ENCODE measurements around the gene CEP112.
"Not testable (repeated sequence)": the region's sequence is repeated elsewhere in the genome, so short reads cannot be mapped to it uniquely, and the experiment has no call there.

The CEP112 gene

GRCh38 chr17:66149562-66149961 is 42.4 kb downstream of the CEP112 start:
- DNase-seq, result no peak

DNA sequence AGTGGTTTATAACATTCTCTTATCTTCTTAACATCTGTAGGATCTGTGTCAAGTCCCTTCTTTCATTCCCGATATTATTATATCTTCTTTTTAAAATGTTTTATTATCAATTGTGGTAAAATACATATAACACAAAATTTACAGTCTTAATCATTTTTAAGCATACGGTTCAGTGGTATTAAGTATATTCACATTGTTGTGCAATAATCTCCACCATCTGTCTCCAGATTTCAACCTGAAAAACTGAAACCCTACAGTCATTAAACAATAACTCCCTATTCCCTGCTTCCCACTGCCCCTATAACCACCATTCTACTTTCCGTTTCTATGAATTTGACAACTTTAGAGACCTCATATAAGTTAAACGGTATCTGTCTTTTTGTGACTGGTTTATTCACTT is 45.5 kb downstream of the CEP112 start:
- peak; percentile 20 to 83 for DNase-seq

- no peak for DNase-seq
Measured at GRCh38 chr17:66143657-66144282, 48.2 kb downstream of the CEP112 start.

DNA sequence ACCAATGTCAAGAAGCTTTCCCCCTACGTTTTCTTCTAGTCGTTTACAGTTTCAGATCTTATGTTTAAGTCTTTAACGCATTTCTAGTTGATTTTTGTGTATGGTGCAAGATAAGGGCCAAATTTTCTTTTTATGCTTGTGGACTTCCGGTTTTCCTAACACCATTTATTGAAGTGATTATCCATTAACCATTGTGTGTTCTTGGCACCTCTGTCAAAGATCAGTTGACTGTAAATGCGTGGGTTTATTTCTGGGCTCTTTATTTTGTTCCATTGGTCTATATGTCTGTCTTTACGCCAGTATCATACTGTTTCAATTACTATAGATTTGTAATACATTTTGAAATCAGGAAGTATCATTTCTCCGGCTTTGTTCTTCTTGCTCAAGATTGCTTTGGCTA is 49.5 kb downstream of the CEP112 start:
- no peak for DNase-seq

GRCh38 chr17:66138120-66138519 is 53.8 kb downstream of the CEP112 start:
- DNase-seq, result no peak

DNA sequence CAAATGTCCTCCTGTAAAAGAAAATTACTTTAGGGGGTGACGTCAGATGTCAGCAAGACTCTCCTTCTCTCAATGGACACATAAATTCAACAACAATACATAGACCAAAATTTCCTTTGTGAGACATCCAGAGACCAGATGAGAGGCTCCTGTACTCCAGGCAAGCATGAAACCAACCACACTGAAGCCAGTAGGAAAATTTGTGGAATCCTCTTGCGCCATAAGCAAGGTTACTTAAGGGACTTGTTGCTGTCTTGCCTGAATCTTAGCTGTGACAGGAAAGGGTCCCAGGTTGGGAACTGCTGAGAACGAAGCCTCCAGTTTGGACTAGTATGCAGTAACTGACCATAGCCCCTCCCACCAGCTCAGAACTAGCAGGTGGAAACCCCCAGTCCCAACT is 56.0 kb downstream of the CEP112 start:
- peak in 1 of 2 experiments; percentile 51 for DNase-seq

DNA sequence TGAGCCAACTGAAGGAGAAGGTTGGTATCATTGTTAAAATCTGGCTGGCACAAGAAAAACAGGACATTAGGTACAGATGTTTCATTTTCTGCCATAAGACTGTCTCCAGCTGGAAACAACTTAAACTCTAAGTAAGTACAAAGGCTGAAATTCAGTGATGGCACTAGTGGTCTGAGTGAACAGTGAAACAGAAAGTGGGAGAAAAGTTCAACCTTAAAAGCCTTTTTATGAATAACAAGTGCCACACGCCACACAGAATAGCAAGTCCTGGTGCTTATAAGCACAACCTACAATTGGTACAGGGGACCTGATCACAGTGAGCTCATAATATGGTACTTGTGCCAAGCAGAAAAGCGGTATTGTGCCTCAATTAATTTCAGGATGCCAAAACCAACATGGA is 56.7 kb downstream of the CEP112 start:
- DNase-seq, result no peak

DNA sequence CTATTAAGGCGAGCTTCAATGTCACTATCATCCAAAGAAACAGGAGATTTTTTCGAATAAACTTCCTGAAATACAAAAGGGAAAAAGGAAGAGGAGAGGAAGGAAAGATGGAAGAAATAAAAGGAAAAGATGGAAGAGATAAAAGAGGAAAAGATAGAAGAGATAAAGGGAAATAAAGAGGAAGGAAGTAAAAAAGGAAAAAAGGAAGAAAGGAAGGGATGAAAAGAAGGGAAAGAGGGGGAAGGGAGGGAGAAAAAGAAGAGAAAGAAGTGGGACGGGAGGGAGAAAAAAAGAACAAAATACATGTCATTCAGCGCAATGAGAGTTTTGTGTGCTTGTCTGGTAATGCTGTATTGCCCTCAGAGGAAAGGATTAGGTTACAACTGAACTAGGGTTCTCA is 62.2 kb downstream of the CEP112 start:
- DNase-seq, result no peak

DNA sequence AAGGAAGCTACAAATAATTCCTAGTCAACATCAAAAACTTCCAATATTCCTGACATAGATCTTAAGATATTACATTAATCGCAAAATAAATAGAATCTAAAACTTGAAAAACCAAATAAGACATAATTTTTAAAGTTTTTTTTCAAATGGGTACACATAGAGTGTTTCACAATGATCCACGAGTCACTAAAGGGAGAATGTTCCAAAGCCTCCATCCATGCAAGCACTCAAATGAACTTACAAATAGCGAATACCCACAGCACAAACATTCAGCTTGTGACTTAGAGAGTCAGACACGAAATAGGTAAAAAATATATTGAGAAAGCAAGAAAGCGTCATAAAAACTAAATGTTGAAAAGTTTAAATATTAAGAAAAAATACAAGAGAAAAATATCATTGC is 65.7 kb downstream of the CEP112 start:
- DNase-seq, result no peak

DNA sequence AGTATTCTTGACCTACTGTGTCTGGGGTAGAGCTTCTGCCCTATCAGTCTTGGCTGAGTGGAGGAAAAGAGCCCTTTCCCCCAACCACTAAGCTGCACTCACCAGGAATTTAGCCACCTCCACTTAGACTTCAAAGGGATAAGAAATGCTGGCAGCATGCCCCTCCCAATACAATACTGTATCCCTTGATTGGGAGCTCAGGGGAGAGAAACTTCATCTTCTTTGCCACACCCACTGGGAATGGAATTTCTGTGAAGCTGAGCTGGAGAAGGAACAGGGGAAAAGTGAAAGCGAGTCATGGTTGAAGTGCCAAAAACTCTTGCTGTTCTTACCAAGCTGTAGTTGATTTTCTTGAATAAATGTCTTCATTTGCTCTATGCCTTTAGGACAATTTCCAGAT is 68.8 kb downstream of the CEP112 start:
- DNase-seq, result peak in 1 of 2 experiments; percentile 15

DNA sequence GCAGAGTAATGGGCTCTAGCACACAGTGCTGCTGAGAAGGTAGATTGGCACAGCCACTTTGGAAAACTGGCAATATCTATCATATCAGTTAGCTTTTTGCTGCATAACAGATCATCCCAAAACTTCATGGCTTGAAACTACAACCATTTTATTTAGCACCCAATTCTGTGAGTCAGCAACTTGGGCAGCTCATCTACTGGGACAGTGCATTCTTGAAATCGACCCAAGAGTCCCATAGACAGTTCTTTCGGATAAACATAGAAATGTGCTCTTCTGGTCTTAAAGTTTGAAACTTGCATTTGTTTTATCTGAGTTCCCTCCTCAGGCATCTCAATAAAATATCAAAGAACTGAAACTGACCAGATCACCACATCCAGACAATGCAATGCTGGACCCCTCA is 76.7 kb downstream of the CEP112 start:
- DNase-seq, result no peak

- no peak for DNase-seq
Measured at GRCh38 chr17:66114609-66115008, 77.3 kb downstream of the CEP112 start.

GRCh38 chr17:66107731-66108130 is 84.2 kb downstream of the CEP112 start:
- no peak for DNase-seq

DNA sequence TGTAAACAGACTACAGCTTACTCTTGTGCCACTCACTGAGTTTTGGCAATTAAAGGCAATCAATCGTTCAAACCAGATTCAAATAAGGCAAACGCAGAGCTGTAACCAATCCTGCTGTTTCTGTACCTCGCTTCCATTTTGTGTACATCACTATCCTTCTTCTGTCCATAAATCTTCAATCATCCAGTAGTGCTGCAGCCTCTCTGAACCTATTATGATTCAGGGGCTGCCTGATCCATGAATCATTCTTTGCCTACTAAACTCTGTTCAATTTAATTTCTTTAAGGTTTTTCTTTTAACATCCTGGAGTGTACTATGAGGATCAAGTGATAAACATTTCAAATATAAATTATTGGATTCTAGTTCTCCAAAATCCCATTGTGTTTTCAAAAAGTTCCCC is 93.9 kb downstream of the CEP112 start:
- DNase-seq, result no peak

GRCh38 chr17:66094727-66095126 is 97.2 kb downstream of the CEP112 start:
- DNase-seq, result no peak

DNA sequence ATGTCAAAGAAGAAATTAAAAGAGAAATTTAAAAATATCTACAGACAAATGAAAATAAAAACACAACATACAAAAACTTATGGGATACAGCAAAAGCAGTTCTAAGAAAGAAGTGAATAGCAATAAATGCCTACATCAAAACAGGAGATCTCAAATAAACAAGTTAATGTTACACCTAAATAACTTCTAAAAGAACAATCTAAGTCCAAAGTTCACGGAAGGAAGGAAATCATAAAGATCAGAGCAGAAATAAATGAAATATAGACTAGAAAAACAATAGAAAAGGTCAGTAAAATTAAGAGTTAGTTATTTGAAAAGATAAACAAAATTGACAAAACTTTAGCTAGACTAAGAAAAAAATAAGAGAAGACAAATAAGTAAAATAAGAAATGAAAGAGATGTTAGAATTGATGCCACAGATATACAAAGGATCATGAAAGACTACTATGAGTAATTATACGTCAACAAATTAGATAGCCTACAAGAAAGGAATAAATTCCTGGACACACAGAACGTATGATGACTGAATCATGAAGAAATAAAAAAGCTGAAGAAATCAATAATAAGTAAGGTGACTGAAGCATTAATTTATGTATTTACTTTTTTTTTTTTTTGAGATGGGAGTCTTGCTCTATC is 100.4 kb downstream of the CEP112 start:
- DNase-seq, result no peak

DNA sequence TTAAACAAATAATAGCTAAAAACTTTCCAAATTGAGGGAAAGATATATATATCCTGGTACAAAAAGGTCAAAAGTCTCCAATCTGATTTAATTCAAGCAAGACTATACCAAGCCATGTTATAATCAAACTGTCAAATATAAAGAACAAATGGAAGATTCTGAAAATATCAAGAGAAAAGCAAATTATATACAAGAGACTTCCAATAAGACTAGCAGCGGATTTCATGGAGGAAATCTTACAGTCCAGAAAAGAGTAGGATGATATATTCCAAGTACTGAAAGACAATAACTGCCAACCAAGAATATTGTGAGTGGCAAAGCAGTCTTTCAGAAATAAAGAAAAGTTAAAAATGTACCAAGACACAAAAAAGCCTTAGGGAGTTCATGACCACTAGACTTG is 102.2 kb downstream of the CEP112 start:
- no peak for DNase-seq

DNA sequence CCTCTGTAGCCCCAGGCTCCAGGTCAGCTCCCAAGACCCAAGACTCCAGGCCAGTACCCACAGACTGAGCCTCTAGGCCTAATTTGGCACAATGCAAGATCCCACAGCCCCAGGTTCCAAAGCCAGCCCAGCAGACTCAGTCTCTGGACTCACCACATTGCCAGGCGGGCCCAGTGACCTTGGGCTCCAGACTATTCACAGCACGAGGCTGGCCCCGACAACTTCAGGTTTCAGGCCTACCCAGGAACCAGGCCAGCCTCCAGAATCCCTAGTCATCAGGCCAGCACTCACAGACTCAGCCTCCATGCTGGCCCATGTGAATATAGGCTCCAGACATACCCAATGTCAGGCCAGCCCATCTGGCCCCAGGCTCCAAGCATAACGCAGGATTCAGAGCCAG is 103.8 kb downstream of the CEP112 start:
- DNase-seq, result no peak

GRCh38 chr17:66087073-66087472 is 104.9 kb downstream of the CEP112 start:
- no peak for DNase-seq

- DNase-seq, result no peak
Measured at GRCh38 chr17:66085221-66085620, 106.7 kb downstream of the CEP112 start.

DNA sequence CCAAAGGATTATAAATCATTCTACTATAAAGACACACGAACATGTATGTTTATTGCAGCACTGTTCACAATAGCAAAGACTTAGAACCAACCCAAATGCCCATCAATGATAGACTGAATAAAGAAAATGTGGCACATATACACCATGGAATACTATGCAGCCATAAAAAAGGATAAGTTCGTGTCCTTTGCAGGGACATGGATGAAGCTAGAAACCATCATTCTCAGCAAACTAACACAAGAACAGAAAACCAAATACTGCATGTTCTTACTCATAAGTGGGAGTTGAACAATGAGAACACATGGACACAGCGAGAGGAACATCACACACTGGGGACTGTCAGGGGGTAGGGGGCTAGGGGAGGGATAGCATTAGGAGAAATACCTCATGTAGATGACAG is 111.3 kb downstream of the CEP112 start:
- DNase-seq, result not testable (repeated sequence)

GRCh38 chr17:66076546-66077190 is 115.3 kb downstream of the CEP112 start:
- no peak for DNase-seq

DNA sequence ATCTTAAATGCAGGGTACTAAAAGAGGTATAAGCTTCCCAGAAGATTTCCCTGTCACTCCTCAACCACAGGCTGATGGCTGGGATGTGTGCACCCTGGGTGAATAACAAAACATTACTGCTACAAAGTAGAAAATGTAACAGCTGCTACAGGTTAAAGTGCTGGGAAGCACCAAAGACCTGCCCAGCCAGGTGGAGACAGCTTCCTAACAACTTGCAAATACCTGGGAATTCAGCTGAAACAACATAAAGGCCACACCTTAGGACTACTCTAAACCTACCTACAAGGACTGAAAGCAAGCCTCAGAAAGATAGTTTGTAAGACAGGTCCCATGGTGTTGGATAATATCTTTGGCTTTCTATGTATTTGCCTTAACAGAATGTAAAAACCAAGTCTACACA is 118.5 kb downstream of the CEP112 start:
- no peak for DNase-seq

DNA sequence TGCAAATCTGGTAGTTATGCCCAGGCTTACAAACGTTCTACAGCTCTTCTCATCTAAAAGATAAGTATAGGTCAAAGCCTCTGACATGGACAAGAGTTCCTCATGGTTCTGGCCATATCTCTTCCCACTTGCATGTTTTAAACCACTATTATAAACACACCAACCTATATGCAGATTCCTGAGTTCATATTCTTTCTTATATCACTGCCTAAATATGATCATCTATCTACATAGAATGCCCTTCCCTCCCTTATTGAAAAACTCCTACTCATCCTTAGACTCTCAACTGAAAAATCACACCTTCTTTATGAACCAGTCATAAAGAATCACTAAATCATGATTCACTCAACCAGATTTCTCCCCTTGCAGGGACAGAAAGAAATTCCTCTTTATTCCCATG is 128.2 kb downstream of the CEP112 start:
- no peak for DNase-seq

DNA sequence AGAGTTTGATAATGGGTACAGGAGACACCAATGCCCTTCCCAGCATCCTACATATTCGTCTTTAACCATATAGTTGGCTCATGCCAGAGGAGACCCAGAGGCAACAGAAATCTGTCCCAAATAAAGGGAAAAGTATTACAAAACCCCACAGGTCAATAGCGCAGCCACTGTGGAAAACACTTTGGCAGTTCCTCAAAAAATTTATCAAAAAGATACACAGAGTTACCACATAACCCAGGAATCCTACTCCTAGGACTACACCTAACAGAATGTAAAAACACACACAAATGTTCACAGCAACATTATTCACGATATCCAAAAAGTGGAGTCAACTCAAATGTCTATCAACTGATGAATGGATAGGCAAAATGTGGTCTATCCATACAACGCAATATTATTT is 135.8 kb downstream of the CEP112 start:
- no peak for DNase-seq
